ENCODE results near the gene TEDDM1. TPM values are rescaled to one million over a fixed set of nuclear protein-coding genes. Genes with fewer than 3 reads are reported as not detected.
A peak's percentile ranks its signal among the peaks of the same experiment; 100 is the strongest.

TEDDM1 gene
- total and polyA plus RNA-seq, 8 donors: 0.05 TPM; not detected in 7

GRCh38 chr1:182388392-182389134, 11.9 kb downstream of the TEDDM1 start:
- H3K27ac ChIP-seq: peak overlapping the region in 1 of 4 donors; percentile 99
- no peak for FAIRE-seq
- peaks cover 0 to 21% (median 21%) of the 10 kb centered on the region in 3 donors for H3K4me1 ChIP-seq

GRCh38 chr1:182387566-182387965, 12.9 kb downstream of the TEDDM1 start:
- H3K27ac ChIP-seq: no peak overlapping the region
- no peak for FAIRE-seq

More at GRCh38 chr1:182388392-182389134, 11.9 kb downstream of the TEDDM1 start:
- WGBS, 2 donors: 43 to 52% methylated on average over 5 of the region's 5 CpGs
- Histone ChIP-seq H3K9me3 (no peaks in the 10 kb centered on the region), H3K36me3 (peaks cover 0 to 49% (median 44%) of the 10 kb centered on the region in 3 donors), H3K27me3 (no peaks in the 10 kb centered on the region), H3K4me3 (peak overlapping the region in 3 of 4 donors; percentile 80 to 95 (median 91))
- TF ChIP-seq CTCF (IDR thresholded peaks at IDR 0.05): no peak
- intact Hi-C loops (cut with DNase I): no loop called here
- ATAC-seq (no peak), DNase-seq (no peak)

DNA sequence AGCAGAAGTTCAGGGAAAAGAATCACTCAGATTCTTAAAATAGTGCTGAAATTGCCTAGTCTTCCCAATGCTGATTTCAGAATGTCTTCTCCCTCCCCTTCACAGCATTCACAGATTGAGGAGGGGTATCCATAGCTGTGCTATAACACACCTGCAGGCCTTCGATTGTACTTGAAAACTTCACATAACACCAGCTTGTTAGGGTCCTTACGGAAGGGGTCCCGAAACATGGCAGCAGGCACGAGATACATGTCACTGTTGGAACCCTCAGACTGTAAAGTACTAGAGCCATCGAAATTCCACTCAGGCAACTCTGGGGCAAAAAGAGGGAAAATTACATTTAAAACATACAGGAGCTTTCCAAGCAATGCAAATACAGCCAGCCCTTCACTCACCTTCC, 13.5 kb downstream of the TEDDM1 start:
- DNase-seq: no peak
- 84 to 89% methylated on average over 5 of the region's 5 CpGs for WGBS, 2 donors
- no peak for FAIRE-seq
- TF ChIP-seq CTCF (IDR thresholded peaks at IDR 0.05): no peak
- Histone ChIP-seq H3K4me3 (peak overlapping the region in 1 of 4 donors; percentile 14), H3K9me3 (no peaks in the 10 kb centered on the region), H3K27ac (no peak overlapping the region), H3K27me3 (no peaks in the 10 kb centered on the region), H3K36me3 (peaks cover 0 to 56% (median 54%) of the 10 kb centered on the region in 3 donors), H3K4me1 (peaks cover 0 to 21% (median 21%) of the 10 kb centered on the region in 3 donors)
- intact Hi-C loops (cut with DNase I): no loop called here
- ATAC-seq: no peak

More at GRCh38 chr1:182387566-182387965, 12.9 kb downstream of the TEDDM1 start:
- no peaks in the 10 kb centered on the region for H3K9me3 ChIP-seq
- H3K36me3 ChIP-seq: peaks cover 0 to 54% (median 54%) of the 10 kb centered on the region in 3 donors
- no peak for TF ChIP-seq CTCF (IDR thresholded peaks at IDR 0.05)
- intact Hi-C loops (cut with DNase I): no loop called here
- 70 to 77% methylated on average over 2 of the region's 2 CpGs for WGBS, 2 donors
- ATAC-seq (no peak), DNase-seq (no peak)
- peak overlapping the region in 2 of 4 donors; percentile 80 to 91 for H3K4me3 ChIP-seq
- peaks cover 0 to 21% (median 21%) of the 10 kb centered on the region in 3 donors for H3K4me1 ChIP-seq
- H3K27me3 ChIP-seq: no peaks in the 10 kb centered on the region

- no peak for TF ChIP-seq CTCF (IDR thresholded peaks at IDR 0.05)
- FAIRE-seq: no peak
- Histone ChIP-seq H3K27me3 (no peaks in the 10 kb centered on the region), H3K4me3 (peak overlapping the region in 1 of 4 donors; percentile 14), H3K27ac (no peak overlapping the region), H3K9me3 (no peaks in the 10 kb centered on the region), H3K4me1 (peaks cover 0 to 21% (median 21%) of the 10 kb centered on the region in 3 donors), H3K36me3 (peaks cover 0 to 56% (median 54%) of the 10 kb centered on the region in 3 donors)
- 81 to 83% methylated on average over 8 of the region's 8 CpGs for WGBS, 2 donors
- ATAC-seq: no peak
- intact Hi-C loops (cut with DNase I): no loop called here
- DNase-seq: no peak
These were observed 14.3 kb downstream of the TEDDM1 start for GRCh38 chr1:182385885-182386853.
